NT2/D1 (cell line): ENCODE results near the gene FBXO46.

Source experiments
- SUZ12 ChIP-seq: IDR thresholded peaks from 2 replicates; pipeline ENCODE4 v1.6.1; 2011; ENCODE audit not compliant: insufficient read length, insufficient read depth; ENCODE audit errors: extremely low read depth
- YY1 ChIP-seq: IDR thresholded peaks from 2 replicates; pipeline ENCODE4 v1.6.1; 2011; ENCODE audit not compliant: insufficient read length, insufficient read depth
- ZNF274 ChIP-seq: IDR thresholded peaks from 2 replicates; pipeline ENCODE4 v1.6.1; 2011; ENCODE audit warnings: mild to moderate bottlenecking, low read depth, low read length

- TF ChIP-seq YY1 (no peak), SUZ12 (no peak), ZNF274 (no peak)
These were observed 48.8 kb upstream of the FBXO46 start for GRCh38 chr19:45779231-45780145.
